HepG2 (cell line): ENCODE measurements around the gene SBK3. TPM values are rescaled to one million over a fixed set of nuclear protein-coding genes. Genes with fewer than 3 reads are reported as not detected.
A peak's percentile ranks its signal among the peaks of the same experiment; 100 is the strongest.

ENCODE experiments used
- AKNA ChIP-seq: sonication (generic); formaldehyde crosslinking; IDR thresholded peaks from 2 replicates; pipeline ENCODE4 v1.4.0; 2020; ENCODE audit warnings: missing genetic modification reagents, borderline replicate concordance
- CREB1 ChIP-seq, 2 experiments: fragments of 450-650 bp in 1 of 2; IDR thresholded peaks; 2 replicates each; pipeline ENCODE4 v1.6.1; 2016 to 2017; ENCODE audit warnings: control low read depth in 1 of 2, mild to moderate bottlenecking in 1 of 2, missing compliant biosample characterization in 1 of 2, missing genetic modification characterization in 1 of 2
- CREM ChIP-seq, 2 experiments: sonication (generic) in 1 of 2; formaldehyde crosslinking in 1 of 2; IDR thresholded peaks; 2 replicates each; pipeline versions ENCODE4 v1.4.0 to v1.6.1; 2016 to 2020; ENCODE audit warnings: antibody characterized with exemption in 1 of 2, mild to moderate bottlenecking in 1 of 2, missing genetic modification reagents in 1 of 2
- DNMT3B ChIP-seq: conservative IDR thresholded peaks from 2 replicates; pipeline ENCODE4 v1.6.1; 2016; ENCODE audit warnings: missing biosample characterization, control low read depth
- FOSL2 ChIP-seq: sonication (generic); formaldehyde crosslinking; IDR thresholded peaks from 2 replicates; pipeline ENCODE4 v1.4.0; 2020; ENCODE audit warnings: missing genetic modification reagents
- FOXP4 ChIP-seq: sonication (generic); formaldehyde crosslinking; IDR thresholded peaks from 2 replicates; pipeline ENCODE4 v1.4.0; 2020; ENCODE audit warnings: missing genetic modification reagents
- GABPB1 ChIP-seq: IDR thresholded peaks from 2 replicates; pipeline ENCODE4 v1.6.1; 2016; ENCODE audit warnings: mild to moderate bottlenecking, missing genetic modification reagents, moderate library complexity, missing compliant biosample characterization
- IRF2 ChIP-seq: IDR thresholded peaks from 2 replicates; pipeline ENCODE4 v1.6.1; 2018; ENCODE audit warnings: missing genetic modification reagents, missing compliant biosample characterization
- KAT8 ChIP-seq: IDR thresholded peaks from 2 replicates; pipeline ENCODE4 v1.6.1; 2016; ENCODE audit warnings: missing genetic modification reagents, missing compliant biosample characterization
- MAZ ChIP-seq, 2 experiments: sonication (generic) in 1 of 2; formaldehyde crosslinking in 1 of 2; IDR thresholded peaks; 2 replicates each; pipeline versions ENCODE4 v1.5.0 to v1.6.1; 2012 to 2020; ENCODE audit warnings: low read depth in 2 of 2, mild to moderate bottlenecking in 2 of 2, borderline replicate concordance in 1 of 2, improper control_type of control experiment in 1 of 2, low read length in 1 of 2, missing genetic modification reagents in 1 of 2, moderate library complexity in 1 of 2
- MXI1 ChIP-seq: IDR thresholded peaks from 3 replicates; pipeline ENCODE4 v1.6.1; 2012; ENCODE audit warnings: low read depth, low read length, inconsistent platforms, borderline replicate concordance
- NR3C1 ChIP-seq: sonication (generic); formaldehyde crosslinking; IDR thresholded peaks from 2 replicates; pipeline ENCODE4 v1.4.0; 2020; ENCODE audit warnings: missing genetic modification reagents
- POLR2G ChIP-seq: fragments of 200-400 bp; formaldehyde crosslinking; IDR thresholded peaks from 2 replicates; pipeline ENCODE4 v1.6.1; 2018; ENCODE audit warnings: mild to moderate bottlenecking, low read depth, low read length, moderate library complexity
- RXRA ChIP-seq: sonication (generic); formaldehyde crosslinking; IDR thresholded peaks from 2 replicates; pipeline ENCODE4 v1.5.1; 2020; ENCODE audit warnings: missing genetic modification reagents
- SP5 ChIP-seq: IDR thresholded peaks from 2 replicates; pipeline ENCODE4 v1.6.1; 2016; ENCODE audit warnings: low read depth, borderline replicate concordance
- ZNF143 ChIP-seq: sonication (generic); formaldehyde crosslinking; IDR thresholded peaks from 2 replicates; pipeline ENCODE4 v1.4.0; 2020; ENCODE audit warnings: missing genetic modification reagents
- ZNF263 ChIP-seq: sonication (generic); formaldehyde crosslinking; IDR thresholded peaks from 2 replicates; pipeline ENCODE4 v1.4.0; 2020; ENCODE audit warnings: missing genetic modification reagents
- ZSCAN20 ChIP-seq: sonication (generic); formaldehyde crosslinking; IDR thresholded peaks from 2 replicates; pipeline ENCODE4 v1.4.0; 2020; ENCODE audit warnings: missing genetic modification reagents, mild to moderate bottlenecking, borderline replicate concordance
- ZSCAN30 ChIP-seq: sonication (generic); formaldehyde crosslinking; IDR thresholded peaks from 2 replicates; pipeline ENCODE4 v1.5.0; 2020; ENCODE audit warnings: mild to moderate bottlenecking, missing genetic modification reagents
- polyA plus RNA-seq, 8 experiments: library from polyadenylated mRNA; depleted of rRNA in 3 of 8; stranded (reverse) in 7 of 8; unstranded in 1 of 8; fragments of >200 nt; fragmentation: Illumina TruSeq in 4 of 8; extraction: Trizol in 4 of 8; gene quantifications; 2 replicates each; pipeline versions ENCODE4 v1.2.1 to v1.2.3, GENCODE V29; 2011 to 2016; ENCODE audit warnings: low read depth in 4 of 8, missing spikeins in 1 of 8, mixed read lengths in 1 of 8; ENCODE audit not compliant: insufficient read depth in 1 of 8
- total RNA-seq, 5 experiments: library from RNA; depleted of rRNA; stranded (reverse); fragments of >200 nt; fragmentation: Illumina TruSeq; extraction: Trizol; gene quantifications; 2 replicates each; pipeline ENCODE4 v1.2.3, GENCODE V29; 2016; ENCODE audit warnings: low read depth in 1 of 5
- TF ChIP-seq, protein P1 (sequence below): sonication (generic); formaldehyde crosslinking; IDR thresholded peaks from 2 replicates; pipeline ENCODE4 v1.4.0; 2020; ENCODE audit warnings: missing genetic modification reagents
- TF ChIP-seq, protein P2 (sequence below): sonication (generic); IDR thresholded peaks from 2 replicates; pipeline ENCODE4 v1.6.1; 2016; ENCODE audit warnings: low read depth, borderline replicate concordance

Gene SBK3
- total and polyA plus RNA-seq, 2 of the 13 experiments (the other 11 are each of a cell fraction or from before 2014, with no cell fraction given) = 0.66 to 0.77 TPM

DNA sequence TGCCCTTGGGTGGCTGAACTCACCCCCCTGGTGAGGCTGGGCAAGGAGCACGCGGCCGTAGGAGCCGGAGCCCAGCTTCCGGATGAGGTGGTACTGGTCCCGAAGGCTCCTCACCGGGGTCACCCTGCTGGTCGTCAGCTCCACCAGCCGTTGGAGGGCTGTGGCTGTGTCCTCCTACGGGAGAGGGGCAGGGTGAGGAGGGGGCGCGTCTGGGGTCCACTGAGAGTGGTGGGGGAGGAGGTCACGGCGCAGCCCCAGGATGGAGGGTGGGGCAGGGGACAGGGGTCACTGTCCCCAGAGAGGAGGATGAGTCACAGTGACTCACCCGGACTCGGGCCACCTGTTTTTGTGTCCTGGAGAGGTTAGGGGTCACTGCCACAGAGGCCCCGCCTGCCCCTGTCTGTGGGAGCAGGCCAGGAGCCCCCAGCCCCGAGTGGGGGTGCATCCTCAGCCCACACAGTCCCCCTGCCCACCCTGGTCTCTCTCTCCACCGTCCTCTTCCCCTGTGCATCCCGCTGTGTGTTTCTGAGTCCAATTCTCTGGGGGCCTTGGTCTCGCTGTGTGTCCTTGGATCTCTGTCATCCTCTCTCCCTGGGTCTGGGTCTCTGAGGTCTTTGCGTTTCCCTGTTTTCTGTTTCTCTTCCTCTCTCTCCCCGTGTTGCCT, 435 bp downstream of the SBK3 start (continued):
- TF ChIP-seq KAT8 (peak; percentile 61; the same call in 1 of the 2 replicates), FOSL2 (CRISPR knock-in tag) (peak; percentile 99), NR3C1 (CRISPR knock-in tag) (no peak), ZNF143 (CRISPR knock-in tag) (no peak), MXI1 (peak; percentile 28; the same call in 1 of the 3 replicates), DNMT3B (CRISPR knock-in tag) (peak; percentile 33; the same call in 1 of the 2 replicates), ZNF263 (CRISPR knock-in tag) (no peak), IRF2 (CRISPR knock-in tag) (0 out of 2 replicates have a peak, but pooled peaks have one; percentile 29), AKNA (CRISPR knock-in tag) (no peak), SP5 (CRISPR knock-in tag) (peak; percentile 69), ZSCAN20 (CRISPR knock-in tag) (no peak), FOXP4 (0 out of 2 replicates have a peak, but pooled peaks have one; percentile 1), RXRA (CRISPR knock-in tag) (peak; percentile 87), GABPB1 (CRISPR knock-in tag) (peak; percentile 72; the same call in 1 of the 2 replicates), ZSCAN30 (CRISPR knock-in tag) (no peak), MAZ (IDR thresholded peaks at IDR 0.05; ENCODE audit: borderline replicate concordance, low read depth, low read length) (0 out of 2 replicates have a peak, but pooled peaks have one; percentile 42), MAZ (CRISPR knock-in tag; IDR thresholded peaks at IDR 0.05; ENCODE audit: low read depth) (no peak), CREB1 (IDR thresholded peaks at IDR 0.05) (peak; percentile 48; the same call in 1 of the 2 replicates), CREB1 (CRISPR knock-in tag; IDR thresholded peaks at IDR 0.05) (no peak), CREM (IDR thresholded peaks at IDR 0.05) (0 out of 2 replicates have a peak, but pooled peaks have one; percentile 23), CREM (CRISPR knock-in tag; IDR thresholded peaks at IDR 0.05) (no peak), POLR2G (peak; percentile 23; the same call in 1 of the 2 replicates)
- TF ChIP-seq, protein P1, sequence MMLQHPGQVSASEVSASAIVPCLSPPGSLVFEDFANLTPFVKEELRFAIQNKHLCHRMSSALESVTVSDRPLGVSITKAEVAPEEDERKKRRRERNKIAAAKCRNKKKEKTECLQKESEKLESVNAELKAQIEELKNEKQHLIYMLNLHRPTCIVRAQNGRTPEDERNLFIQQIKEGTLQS = peak; percentile 86
- TF ChIP-seq, protein P2, sequence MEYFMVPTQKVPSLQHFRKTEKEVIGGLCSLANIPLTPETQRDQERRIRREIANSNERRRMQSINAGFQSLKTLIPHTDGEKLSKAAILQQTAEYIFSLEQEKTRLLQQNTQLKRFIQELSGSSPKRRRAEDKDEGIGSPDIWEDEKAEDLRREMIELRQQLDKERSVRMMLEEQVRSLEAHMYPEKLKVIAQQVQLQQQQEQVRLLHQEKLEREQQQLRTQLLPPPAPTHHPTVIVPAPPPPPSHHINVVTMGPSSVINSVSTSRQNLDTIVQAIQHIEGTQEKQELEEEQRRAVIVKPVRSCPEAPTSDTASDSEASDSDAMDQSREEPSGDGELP = peak; percentile 78; the same call in 1 of the 2 replicates
